Measurements from ENCODE around the gene CDH3. TPM values are rescaled to one million over a fixed set of nuclear protein-coding genes. Genes with fewer than 3 reads are reported as not detected.

CDH3 gene
- total and polyA plus RNA-seq, 2 donors (not counting 1 experiment from before 2014, with no cell fraction given) = 0.17 to 0.24 TPM

DNA sequence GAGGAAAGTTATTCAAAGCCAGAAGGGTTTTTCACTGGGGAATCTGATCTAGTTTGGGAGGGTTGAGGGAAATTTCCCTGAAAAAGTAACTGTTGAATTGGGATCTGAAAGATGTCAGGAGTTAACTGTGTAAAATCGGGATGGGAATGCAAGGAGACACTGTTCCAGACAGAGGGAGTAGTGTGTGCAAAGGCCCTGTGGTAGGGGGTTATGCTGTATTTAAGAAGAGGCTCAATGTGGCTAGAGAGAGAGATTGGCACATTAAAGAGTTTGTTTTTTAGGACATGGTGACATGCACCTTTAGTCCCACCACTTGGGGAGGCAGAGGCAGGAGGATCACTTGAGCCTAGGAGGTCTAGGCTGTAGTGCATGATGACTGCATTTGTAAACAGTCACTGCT is 16.9 kb downstream of the CDH3 start:
- Mint-ChIP-seq H3K4me1 (no peaks in the 10 kb centered on the region), H3K9me3 (ENCODE audit: insufficient read depth) (no peaks in the 10 kb centered on the region), H3K27ac (no peak overlapping the region), H3K27me3 (peaks cover 9% of the 10 kb centered on the region), H3K4me3 (no peak overlapping the region)
- Histone ChIP-seq H3K27me3 (replicated peaks in 1 of 4; ENCODE audit: control extremely low read depth in 1 of 4, control insufficient read depth in 3 of 4, insufficient read depth in 4 of 4, low read length in 3 of 4) (peaks cover 0 to 8% (median 0%) of the 10 kb centered on the region in 4 experiments), H3K4me1 (ENCODE audit: control insufficient read depth in 2 of 2, insufficient read depth in 2 of 2, low read length in 2 of 2) (no peaks in the 10 kb centered on the region), H3K9me3 (ENCODE audit: control extremely low read depth in 1 of 3, control insufficient read depth in 2 of 3, insufficient read depth in 1 of 3, low read length in 2 of 3) (no peaks in the 10 kb centered on the region), H3K79me2 (ENCODE audit: control insufficient read depth, insufficient read depth, low read length) (no peaks in the 10 kb centered on the region), H3K4me3 (ENCODE audit: control extremely low read depth in 1 of 5, extremely low read depth in 1 of 5, insufficient read depth in 1 of 5, low read depth in 2 of 5, low read length in 4 of 5) (no peak overlapping the region), H3K9ac (ENCODE audit: low read length) (no peak overlapping the region), H3K4me2 (replicated peaks; ENCODE audit: low read depth, low read length, poor library complexity, severe bottlenecking) (no peak overlapping the region), H4K20me1 (ENCODE audit: control insufficient read depth, insufficient read depth, low read length, poor library complexity, severe bottlenecking) (no peaks in the 10 kb centered on the region), H3K36me3 (replicated peaks in 1 of 2; ENCODE audit: control extremely low read depth in 1 of 2, control insufficient read depth in 1 of 2, extremely low read depth in 1 of 2, insufficient read depth in 2 of 2, low read length in 1 of 2) (no peaks in the 10 kb centered on the region), H3K27ac (ENCODE audit: low read length in 2 of 2) (no peak overlapping the region), H2AFZ (ENCODE audit: insufficient read depth, low read depth, low read length, poor library complexity, severe bottlenecking) (no peak overlapping the region)
- intact Hi-C loops (cut with micrococcal nuclease) = no loop called here
- ChIA-PET POLR2A (no interaction called here), CTCF (interaction anchor here (0.7 kb wide), 1 partner anchor 58 kb away, joined by 4 read pairs; no protein-coding TSS in a partner anchor)
- TF ChIP-seq EZH2 (IDR thresholded peaks at IDR 0.05; ENCODE audit: borderline replicate concordance, insufficient read depth, low read depth, low read length, poor library complexity, severe bottlenecking) = no peak
- TF ChIP-seq, protein P1, sequence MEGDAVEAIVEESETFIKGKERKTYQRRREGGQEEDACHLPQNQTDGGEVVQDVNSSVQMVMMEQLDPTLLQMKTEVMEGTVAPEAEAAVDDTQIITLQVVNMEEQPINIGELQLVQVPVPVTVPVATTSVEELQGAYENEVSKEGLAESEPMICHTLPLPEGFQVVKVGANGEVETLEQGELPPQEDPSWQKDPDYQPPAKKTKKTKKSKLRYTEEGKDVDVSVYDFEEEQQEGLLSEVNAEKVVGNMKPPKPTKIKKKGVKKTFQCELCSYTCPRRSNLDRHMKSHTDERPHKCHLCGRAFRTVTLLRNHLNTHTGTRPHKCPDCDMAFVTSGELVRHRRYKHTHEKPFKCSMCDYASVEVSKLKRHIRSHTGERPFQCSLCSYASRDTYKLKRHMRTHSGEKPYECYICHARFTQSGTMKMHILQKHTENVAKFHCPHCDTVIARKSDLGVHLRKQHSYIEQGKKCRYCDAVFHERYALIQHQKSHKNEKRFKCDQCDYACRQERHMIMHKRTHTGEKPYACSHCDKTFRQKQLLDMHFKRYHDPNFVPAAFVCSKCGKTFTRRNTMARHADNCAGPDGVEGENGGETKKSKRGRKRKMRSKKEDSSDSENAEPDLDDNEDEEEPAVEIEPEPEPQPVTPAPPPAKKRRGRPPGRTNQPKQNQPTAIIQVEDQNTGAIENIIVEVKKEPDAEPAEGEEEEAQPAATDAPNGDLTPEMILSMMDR (IDR thresholded peaks at IDR 0.05) = no peak
- WGBS (ENCODE audit: insufficient coverage) = 89% methylated on average over 1 of the region's 1 CpG
- no peak for DNase-seq
- no peak for ATAC-seq (ENCODE audit: low read depth)

DNA sequence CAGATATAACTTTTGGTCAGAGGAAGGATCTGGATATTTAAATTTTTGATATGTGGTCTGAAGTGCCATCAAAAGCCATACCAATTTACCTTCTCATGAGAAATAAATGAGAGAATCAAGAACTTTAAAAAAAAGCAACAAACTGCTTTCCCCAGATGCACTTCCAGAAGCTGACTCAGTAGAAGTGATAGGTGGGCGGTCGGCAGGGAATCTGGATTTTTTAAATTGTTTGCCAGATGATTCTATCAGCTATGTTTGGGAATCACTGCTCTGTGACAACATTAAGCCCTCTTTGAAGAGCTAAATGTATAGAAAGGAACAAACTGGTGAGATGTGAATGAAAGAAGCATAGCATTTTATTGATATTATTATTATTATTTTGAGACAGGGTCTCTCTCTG is 19.2 kb downstream of the CDH3 start:
- Mint-ChIP-seq H3K9me3 (ENCODE audit: insufficient read depth) (no peaks in the 10 kb centered on the region), H3K4me3 (no peak overlapping the region), H3K27ac (no peak overlapping the region), H3K4me1 (no peaks in the 10 kb centered on the region), H3K27me3 (peaks cover 9% of the 10 kb centered on the region)
- WGBS (ENCODE audit: insufficient coverage) = no CpG with 5 or more reads among the region's 2 CpGs
- H3K79me2 ChIP-seq (ENCODE audit: control insufficient read depth, insufficient read depth, low read length) = no peaks in the 10 kb centered on the region
- no peak for ATAC-seq (ENCODE audit: low read depth)
- H3K27ac ChIP-seq (ENCODE audit: low read length in 2 of 2) = no peak overlapping the region
- ChIA-PET POLR2A (no interaction called here), CTCF (no interaction called here)
- no peaks in the 10 kb centered on the region for H3K36me3 ChIP-seq (replicated peaks in 1 of 2; ENCODE audit: control extremely low read depth in 1 of 2, control insufficient read depth in 1 of 2, extremely low read depth in 1 of 2, insufficient read depth in 2 of 2, low read length in 1 of 2)
- H3K4me2 ChIP-seq (replicated peaks; ENCODE audit: low read depth, low read length, poor library complexity, severe bottlenecking) = no peak overlapping the region
- H2AFZ ChIP-seq (ENCODE audit: insufficient read depth, low read depth, low read length, poor library complexity, severe bottlenecking) = no peak overlapping the region
- no peak for DNase-seq
- H3K4me3 ChIP-seq (ENCODE audit: control extremely low read depth in 1 of 5, extremely low read depth in 1 of 5, insufficient read depth in 1 of 5, low read depth in 2 of 5, low read length in 4 of 5) = no peak overlapping the region
- H4K20me1 ChIP-seq (ENCODE audit: control insufficient read depth, insufficient read depth, low read length, poor library complexity, severe bottlenecking) = no peaks in the 10 kb centered on the region
- H3K9me3 ChIP-seq (ENCODE audit: control extremely low read depth in 1 of 3, control insufficient read depth in 2 of 3, insufficient read depth in 1 of 3, low read length in 2 of 3) = no peaks in the 10 kb centered on the region
- TF ChIP-seq, protein P1 (IDR thresholded peaks at IDR 0.05) = no peak
- no peak for TF ChIP-seq EZH2 (IDR thresholded peaks at IDR 0.05; ENCODE audit: borderline replicate concordance, insufficient read depth, low read depth, low read length, poor library complexity, severe bottlenecking)
- H3K27me3 ChIP-seq (replicated peaks in 1 of 4; ENCODE audit: control extremely low read depth in 1 of 4, control insufficient read depth in 3 of 4, insufficient read depth in 4 of 4, low read length in 3 of 4) = peaks cover 0 to 4% (median 0%) of the 10 kb centered on the region in 4 experiments
- H3K4me1 ChIP-seq (ENCODE audit: control insufficient read depth in 2 of 2, insufficient read depth in 2 of 2, low read length in 2 of 2) = no peaks in the 10 kb centered on the region
- H3K9ac ChIP-seq (ENCODE audit: low read length) = no peak overlapping the region
- intact Hi-C loops (cut with micrococcal nuclease) = no loop called here
